Loucy (cell line): ENCODE measurements around the gene SNX8.

ENCODE experiments used
- CTCF ChIP-seq: fragments of 200-600 bp; sonication (generic); conservative IDR thresholded peaks from 2 replicates; pipeline ENCODE4 v1.5.1; 2014; ENCODE audit warnings: mild to moderate bottlenecking, antibody characterized with exemption, low read length
- EZH2phosphoT487 ChIP-seq: fragments of 200-600 bp; IDR thresholded peaks from 2 replicates; pipeline ENCODE4 v1.6.1; 2018; ENCODE audit warnings: antibody characterized with exemption, mild to moderate bottlenecking, moderate library complexity, borderline replicate concordance

- TF ChIP-seq CTCF: no peak
- TF ChIP-seq EZH2phosphoT487: no peak
Measured at GRCh38 chr7:2281541-2281940, 32.7 kb downstream of the SNX8 start.
